AG09309 (cell line): ENCODE measurements around the gene TCF21.
"Not testable (repeated sequence)": the region's sequence is repeated elsewhere in the genome, so short reads cannot be mapped to it uniquely, and the experiment has no call there.

Experiments
- DNase-seq: peaks from one replicate; pipeline ENCODE4 v3.0.0-alpha.2; 2010; ENCODE audit warnings: low read depth
- H3K4me3 ChIP-seq: 2 replicates; pipeline ENCODE4 v1.5.1; 2011; ENCODE audit warnings: mild to moderate bottlenecking, low read depth, low read length, moderate library complexity; ENCODE audit not compliant: control insufficient read depth
- TF ChIP-seq, protein P1 (sequence below): IDR thresholded peaks from 2 replicates; pipeline ENCODE4 v1.5.1; 2011; ENCODE audit warnings: mild to moderate bottlenecking, low read depth, low read length, inconsistent platforms; ENCODE audit not compliant: insufficient read depth, control insufficient read depth; ENCODE audit errors: missing control alignments

The TCF21 gene

GRCh38 chr6:133855276-133855990, 33.5 kb upstream of the TCF21 start:
- TF ChIP-seq, protein P1, sequence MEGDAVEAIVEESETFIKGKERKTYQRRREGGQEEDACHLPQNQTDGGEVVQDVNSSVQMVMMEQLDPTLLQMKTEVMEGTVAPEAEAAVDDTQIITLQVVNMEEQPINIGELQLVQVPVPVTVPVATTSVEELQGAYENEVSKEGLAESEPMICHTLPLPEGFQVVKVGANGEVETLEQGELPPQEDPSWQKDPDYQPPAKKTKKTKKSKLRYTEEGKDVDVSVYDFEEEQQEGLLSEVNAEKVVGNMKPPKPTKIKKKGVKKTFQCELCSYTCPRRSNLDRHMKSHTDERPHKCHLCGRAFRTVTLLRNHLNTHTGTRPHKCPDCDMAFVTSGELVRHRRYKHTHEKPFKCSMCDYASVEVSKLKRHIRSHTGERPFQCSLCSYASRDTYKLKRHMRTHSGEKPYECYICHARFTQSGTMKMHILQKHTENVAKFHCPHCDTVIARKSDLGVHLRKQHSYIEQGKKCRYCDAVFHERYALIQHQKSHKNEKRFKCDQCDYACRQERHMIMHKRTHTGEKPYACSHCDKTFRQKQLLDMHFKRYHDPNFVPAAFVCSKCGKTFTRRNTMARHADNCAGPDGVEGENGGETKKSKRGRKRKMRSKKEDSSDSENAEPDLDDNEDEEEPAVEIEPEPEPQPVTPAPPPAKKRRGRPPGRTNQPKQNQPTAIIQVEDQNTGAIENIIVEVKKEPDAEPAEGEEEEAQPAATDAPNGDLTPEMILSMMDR, result no peak
- H3K4me3 ChIP-seq, result no peak overlapping the region
- no peak for DNase-seq

- no peak overlapping the region for H3K4me3 ChIP-seq
- DNase-seq, result no peak
- TF ChIP-seq, protein P1, result no peak
Observed at GRCh38 chr6:133855991-133856370, 32.9 kb upstream of the TCF21 start.

DNA sequence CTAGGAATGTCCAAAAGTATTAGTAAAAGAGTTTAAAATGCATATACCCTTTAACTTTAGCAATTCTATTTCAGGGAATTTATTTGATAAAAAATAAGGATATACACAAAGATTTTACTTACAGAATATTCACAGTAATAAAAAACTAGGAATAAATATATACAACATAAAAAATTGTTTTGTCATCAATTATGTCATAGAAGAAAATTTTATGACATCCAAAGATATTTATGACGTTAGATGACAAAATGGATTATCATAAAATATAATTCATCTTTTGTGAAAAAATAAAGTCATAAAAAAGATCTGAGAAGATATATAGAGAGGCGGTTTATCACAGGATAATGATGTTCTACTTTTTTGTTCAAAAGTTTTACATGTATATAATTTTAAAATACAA, 32.0 kb upstream of the TCF21 start:
- no peak for DNase-seq
- no peak overlapping the region for H3K4me3 ChIP-seq
- TF ChIP-seq, protein P1, result no peak

- no peak overlapping the region for H3K4me3 ChIP-seq
- DNase-seq, result no peak
- TF ChIP-seq, protein P1, result no peak
Observed at GRCh38 chr6:133857696-133858095, 31.2 kb upstream of the TCF21 start.

- not testable (repeated sequence) for H3K4me3 ChIP-seq, DNase-seq
Observed at GRCh38 chr6:133861337-133861736, 27.6 kb upstream of the TCF21 start.

DNA sequence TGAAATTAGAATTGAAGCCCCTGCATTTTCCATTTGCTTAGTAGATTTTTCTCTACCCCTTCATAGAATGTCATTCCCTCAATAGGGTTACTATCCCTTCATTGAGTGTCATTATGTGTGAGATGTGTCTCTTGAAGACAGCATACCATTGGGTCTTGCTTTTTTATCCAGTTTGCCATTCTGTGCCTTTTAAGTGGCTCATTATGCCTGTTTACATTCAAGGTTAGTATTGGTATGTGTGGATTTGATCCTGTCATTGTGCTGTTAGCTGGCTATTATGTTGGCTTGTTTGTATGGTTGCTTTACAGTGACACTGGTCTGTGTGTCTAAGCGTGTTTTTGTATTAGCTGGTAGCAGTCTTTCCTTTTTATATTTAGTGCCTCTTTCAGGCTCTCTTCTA, 25.7 kb upstream of the TCF21 start:
- TF ChIP-seq, protein P1, result no peak
- no peak for DNase-seq
- no peak overlapping the region for H3K4me3 ChIP-seq

GRCh38 chr6:133865680-133866079, 23.2 kb upstream of the TCF21 start:
- TF ChIP-seq, protein P1, result no peak
- no peak for DNase-seq
- H3K4me3 ChIP-seq, result no peak overlapping the region
